GM10266 (cell line): ENCODE data around the gene SF3B2.

Experiments
- DNase-seq: peaks from one replicate; pipeline ENCODE4 v3.0.0; 2012; ENCODE audit errors: extremely low spot score
- TF ChIP-seq, protein P1 (sequence below): IDR thresholded peaks from 2 replicates; pipeline ENCODE4 v1.5.1; 2012; ENCODE audit warnings: mild to moderate bottlenecking, low read depth; ENCODE audit not compliant: control insufficient read depth, insufficient read depth; ENCODE audit errors: missing control alignments

The SF3B2 gene

DNA sequence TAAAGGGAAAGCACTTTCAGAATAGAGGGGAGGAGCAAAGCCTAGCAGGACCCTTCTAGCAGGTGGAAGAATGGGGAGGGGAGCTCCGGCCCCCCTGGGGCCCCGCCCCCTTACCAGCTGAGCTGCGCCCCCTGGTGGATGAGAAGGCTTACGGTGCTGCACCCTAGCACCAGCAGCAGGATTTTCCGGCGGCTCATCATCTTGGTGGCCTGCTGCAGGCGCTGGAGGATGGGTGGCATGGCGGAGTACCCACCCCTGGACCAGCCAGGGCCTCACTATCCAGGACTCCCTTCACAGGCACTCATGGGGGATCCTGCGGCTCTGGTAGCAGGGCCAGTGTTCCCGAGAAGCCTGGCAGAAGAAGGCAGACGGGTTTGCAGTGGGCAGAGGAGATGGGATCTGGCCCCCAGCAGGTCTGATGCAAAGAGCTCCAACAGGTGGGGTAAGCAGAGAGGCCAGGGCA, 7.0 kb upstream of the SF3B2 start:
- TF ChIP-seq, protein P1, sequence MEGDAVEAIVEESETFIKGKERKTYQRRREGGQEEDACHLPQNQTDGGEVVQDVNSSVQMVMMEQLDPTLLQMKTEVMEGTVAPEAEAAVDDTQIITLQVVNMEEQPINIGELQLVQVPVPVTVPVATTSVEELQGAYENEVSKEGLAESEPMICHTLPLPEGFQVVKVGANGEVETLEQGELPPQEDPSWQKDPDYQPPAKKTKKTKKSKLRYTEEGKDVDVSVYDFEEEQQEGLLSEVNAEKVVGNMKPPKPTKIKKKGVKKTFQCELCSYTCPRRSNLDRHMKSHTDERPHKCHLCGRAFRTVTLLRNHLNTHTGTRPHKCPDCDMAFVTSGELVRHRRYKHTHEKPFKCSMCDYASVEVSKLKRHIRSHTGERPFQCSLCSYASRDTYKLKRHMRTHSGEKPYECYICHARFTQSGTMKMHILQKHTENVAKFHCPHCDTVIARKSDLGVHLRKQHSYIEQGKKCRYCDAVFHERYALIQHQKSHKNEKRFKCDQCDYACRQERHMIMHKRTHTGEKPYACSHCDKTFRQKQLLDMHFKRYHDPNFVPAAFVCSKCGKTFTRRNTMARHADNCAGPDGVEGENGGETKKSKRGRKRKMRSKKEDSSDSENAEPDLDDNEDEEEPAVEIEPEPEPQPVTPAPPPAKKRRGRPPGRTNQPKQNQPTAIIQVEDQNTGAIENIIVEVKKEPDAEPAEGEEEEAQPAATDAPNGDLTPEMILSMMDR, result peak; percentile 93

DNA sequence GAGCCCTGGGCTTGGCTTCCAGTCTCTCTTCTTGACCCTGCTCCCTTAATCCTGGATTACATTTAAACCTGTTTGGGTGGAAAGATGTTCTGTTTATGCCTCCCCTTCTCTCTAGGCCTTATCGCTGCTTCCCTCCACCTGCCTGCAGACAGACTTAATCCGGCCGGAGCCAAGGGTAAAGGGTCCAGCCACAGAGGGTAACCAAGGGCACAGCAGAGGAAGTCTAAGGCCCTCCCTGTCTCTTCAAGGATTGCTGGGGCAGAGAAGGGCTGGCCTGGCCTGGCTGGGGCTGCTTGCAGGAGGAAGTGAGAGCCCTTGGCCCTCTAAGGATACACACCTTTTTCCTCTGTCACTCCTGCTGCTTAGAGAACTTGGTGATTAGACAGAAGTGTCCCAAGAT, 5.3 kb upstream of the SF3B2 start:
- TF ChIP-seq, protein P1, result no peak
- DNase-seq, result no peak

More for the DNA sequence above, 7.0 kb upstream of the SF3B2 start:
- peak; percentile 95 for DNase-seq

DNA sequence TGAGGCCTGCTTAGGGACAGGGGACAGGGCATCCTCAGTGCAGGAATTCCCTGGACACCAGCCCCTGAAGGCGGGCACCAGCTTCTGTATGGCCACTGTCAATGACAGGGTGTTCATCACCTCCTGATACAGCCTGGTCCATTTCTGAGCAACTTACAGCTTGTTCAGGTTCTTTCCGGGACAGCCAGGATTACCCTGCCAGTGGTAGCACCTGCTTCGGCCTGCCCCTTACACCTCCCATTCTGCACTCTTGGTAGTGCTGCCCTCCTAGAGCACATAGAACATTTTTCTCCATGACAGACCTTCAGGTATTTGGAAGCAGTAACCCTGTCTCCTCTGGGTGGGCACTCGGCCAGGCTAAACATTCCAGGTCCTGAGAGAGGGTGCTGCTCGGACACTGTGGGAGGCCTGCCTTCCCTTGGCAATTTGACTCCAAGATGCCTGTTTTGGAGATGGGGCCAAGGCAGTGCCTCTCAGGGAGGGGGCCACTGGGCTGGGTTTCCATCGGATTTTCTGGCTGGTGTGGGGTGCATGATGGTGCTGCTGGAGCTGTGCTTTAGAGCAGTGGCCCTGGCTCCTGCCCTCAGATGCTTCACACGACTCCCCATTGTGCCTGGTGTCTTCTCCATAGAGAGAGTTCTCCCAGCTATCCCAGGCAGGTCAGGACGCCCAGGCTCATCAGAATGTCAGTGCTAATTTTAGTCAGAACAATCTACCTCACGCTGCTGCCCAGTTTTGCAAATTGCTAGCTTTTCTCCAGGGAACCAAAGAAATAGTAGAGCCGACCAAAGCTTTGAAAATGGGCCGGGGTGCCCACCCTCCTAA, 4.4 kb upstream of the SF3B2 start:
- TF ChIP-seq, protein P1, result no peak
- DNase-seq, result no peak

DNA sequence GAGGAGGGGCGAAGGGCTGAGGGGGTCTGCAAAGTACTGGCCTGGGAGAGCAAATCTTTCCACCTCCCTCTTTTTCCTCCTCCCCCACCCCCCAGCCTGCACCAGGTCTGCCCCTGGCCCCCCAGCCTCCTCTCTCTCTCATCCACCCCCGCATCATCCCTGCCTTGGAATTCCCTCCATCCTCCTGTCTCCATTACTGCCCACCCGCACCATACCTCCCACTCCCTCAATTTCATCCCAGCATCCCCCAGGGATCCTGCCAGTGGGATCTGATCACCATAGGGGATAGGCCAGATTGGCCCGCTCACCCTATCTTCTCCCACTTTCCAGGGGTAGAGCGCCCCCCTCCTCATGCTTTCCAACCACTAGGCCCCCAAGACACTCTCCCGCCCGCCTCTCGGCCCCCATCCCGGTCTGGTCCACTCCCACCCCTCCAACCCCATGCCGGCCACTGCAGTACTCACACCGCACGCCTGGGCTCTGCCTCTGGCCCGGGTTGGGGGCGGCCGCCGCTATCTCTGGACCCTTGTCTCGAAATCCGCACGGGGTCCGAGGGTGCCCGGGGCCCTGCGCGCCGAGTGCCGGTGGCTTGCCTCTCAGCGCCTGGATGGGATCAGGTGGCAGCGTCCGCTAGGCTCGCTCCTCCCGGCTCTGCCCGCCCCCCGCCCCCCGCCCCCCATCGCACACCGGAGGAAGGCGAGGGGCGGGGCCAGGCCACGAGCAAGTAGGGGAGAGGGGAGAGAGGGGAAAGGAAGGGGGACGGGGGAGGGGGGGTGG, 3.4 kb upstream of the SF3B2 start, which contains the start of gene GAL3ST3:
Gene GAL3ST3 (minus strand): TSS at position 615 of the 777 bp plus-strand sequence. CDS start 3,746 bp downstream, outside the sequence.
- TF ChIP-seq, protein P1, result no peak
- DNase-seq, result no peak

DNA sequence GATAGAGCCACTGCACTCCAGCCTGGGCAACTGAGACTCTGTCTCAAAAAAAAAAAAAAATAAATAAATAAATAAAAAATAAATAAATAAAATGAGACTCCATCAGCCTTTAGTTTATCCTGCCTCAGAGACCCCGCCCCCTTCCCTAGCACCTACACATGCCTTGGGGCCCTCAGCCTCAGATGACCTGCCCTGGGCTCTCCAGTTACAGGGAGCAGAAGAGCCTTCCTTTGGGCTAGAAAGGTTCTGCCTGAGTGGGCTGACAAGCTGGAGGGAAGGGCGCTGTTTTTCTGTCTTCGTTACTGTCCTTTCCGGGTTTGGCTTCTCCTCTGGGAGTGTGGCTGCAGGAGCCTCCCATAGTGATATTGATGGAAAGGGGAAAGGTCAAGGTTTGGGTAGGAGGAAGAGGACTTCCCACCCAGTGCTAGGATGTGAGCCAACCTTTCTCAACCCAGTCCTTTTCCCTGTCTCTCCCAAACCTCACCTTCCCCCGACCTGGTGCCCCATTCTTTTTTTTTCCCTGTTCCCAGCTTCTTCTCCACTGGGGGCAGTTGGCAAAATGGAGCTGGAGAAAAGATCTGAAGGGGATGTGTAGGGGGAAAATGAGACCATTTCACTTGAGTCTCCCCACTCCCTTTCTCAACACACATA, 1.5 kb upstream of the SF3B2 start:
- TF ChIP-seq, protein P1, result no peak
- no peak for DNase-seq

DNA sequence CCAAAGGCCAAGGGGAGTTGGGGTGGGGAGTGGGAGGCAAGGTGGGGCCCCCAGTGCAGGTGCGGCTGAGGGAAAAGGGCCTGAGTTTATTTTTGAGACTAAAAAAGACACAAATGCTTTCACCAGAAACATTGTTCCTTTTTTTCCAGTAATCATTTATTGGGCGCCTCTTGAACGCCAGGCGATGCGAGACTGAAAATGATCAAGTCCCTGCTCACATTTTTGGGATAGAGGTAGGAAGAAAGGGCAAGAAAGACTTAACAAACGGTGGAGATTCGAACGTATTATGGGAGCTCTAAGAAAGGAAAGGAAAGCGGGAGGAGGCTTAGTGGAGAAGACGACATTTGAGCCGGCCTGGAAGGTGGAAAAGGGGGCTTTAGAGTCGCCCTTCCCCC, 796 bp upstream of the SF3B2 start:
- TF ChIP-seq, protein P1, result no peak
- no peak for DNase-seq
